Raji (cell line): ENCODE data around the gene AOX1.

Experiments used
- POLR2A ChIP-seq: IDR thresholded peaks from 2 replicates; pipeline ENCODE4 v1.6.1; 2011; ENCODE audit warnings: low read depth, low read length, control low read depth; ENCODE audit not compliant: insufficient read depth

The AOX1 gene

DNA sequence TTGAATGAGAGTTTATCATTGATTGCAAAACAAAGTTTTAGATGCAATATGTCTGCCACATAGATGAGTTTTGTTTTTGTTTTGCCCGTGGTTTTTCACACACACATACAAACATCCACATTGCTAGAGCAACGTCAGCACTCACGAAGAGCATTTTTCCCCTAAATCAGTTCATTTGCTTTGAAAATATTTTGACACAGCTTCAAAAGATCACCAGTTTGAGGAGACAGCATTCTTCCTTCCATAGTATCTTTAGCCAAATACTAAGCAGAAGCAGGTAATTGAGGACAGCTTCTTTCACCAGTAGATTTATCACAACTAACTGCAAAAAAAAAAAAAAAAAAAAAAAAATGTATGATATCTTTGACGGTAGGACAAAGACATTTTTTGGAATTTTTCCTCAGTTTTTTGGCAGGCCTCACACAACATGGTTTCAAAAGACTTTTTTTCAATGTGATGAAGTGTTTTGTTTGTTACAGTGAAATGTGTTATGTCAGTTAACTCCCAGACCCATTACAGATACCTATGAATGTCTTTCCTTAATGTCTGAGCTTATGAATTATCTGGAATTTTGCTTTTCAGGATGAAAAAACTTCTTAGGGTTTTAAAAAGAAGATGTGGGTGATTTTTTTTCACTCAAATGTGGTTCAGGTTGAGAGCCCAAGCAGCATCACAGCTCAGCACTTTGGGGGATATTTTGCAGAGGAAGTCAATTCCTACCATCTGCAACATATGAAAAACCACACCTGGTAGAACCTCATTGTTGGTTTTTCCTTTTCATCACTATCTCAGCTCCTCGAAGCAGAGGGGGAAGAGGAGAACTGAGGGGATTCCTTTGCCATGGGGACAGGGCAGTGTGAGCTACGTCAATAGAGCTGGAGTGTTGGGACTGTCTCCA, 31.6 kb downstream of the AOX1 start:
- no peak for TF ChIP-seq POLR2A

DNA sequence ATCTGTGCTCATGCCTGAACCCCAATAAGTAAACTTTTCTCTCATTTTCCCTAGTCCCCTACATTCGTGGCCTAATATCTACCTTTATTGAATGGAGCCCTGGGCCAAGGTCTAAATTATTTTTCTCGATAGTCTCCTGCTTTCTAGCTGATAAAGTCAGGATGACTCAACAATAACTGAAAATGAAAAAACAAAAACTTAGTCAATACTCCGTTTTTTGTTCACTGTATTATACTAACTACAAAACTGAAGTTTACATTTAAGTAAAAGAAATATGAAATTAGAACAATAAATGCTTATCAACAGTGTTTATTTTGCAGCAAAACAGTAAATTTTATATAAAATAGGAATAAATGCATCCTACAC, 32.2 kb downstream of the AOX1 start:
- TF ChIP-seq POLR2A = no peak

DNA sequence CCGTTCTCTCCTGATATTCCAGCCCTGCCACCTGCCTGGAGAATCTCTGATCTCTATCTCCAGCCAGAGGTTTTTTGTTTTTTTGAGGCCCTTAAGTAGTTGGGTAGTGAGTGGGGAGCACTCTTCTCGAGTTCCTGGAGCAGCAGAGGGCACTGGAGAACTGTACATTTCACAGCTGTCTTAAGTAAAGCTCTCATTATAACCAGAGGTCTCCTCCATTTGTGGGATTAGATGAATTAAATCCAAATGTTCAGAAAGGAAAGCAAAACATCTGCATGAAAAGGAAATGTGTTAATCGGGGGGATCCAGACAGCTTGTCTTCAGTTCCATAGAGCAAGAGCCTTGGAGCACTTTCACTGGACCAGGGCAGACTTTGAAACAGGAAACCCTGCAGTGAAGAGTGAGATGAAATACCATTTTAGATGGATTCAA, 32.8 kb downstream of the AOX1 start:
- no peak for TF ChIP-seq POLR2A

DNA sequence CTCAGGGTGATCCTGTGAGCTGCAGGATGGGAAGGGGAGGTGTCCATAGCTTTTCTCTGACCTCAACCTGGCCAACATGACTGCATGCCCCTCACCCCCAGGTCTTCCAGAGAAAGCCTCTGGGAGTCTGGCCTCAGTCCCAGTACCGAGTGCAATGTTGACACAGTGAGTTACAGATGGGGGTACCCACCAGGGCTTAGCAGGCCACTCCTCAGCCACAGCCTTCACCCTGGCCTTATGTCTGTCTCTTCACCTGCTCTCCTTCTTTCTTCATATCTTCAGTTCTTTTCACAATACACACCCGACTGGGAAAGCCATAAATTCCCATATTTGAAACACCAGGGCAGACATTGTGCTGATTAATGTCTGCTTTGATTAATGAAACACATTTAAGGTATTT, 33.5 kb downstream of the AOX1 start:
- no peak for TF ChIP-seq POLR2A

DNA sequence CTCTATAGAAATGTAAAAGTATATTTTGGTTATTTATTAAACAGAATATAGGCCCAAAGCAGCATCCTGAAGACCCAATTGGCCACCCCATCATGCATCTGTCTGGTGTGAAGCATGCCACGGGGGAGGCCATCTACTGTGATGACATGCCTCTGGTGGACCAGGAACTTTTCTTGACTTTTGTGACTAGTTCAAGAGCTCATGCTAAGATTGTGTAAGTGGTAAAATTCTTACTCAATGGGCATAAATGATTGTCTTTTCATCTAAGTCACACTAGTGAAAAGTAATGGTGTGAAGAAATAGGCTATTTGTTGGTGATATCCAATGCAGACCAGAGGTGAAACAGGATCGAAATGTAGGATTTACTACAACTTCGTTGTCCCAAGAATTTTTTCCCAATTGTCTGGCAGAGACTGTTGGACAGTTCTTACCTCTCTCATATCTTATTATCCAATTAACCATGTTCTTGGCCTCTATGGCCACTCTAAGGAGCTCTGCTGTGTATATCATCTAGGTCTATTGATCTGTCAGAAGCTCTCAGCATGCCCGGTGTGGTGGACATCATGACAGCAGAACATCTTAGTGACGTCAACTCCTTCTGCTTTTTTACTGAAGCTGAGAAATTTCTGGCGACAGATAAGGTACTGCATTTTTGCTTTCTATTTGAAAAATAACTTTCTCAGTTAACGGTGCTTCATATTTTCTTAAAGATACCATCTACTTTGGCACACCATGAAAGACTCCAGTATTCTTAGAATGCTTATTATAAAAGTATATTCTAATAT, 35.0 kb downstream of the AOX1 start:
- no peak for TF ChIP-seq POLR2A

DNA sequence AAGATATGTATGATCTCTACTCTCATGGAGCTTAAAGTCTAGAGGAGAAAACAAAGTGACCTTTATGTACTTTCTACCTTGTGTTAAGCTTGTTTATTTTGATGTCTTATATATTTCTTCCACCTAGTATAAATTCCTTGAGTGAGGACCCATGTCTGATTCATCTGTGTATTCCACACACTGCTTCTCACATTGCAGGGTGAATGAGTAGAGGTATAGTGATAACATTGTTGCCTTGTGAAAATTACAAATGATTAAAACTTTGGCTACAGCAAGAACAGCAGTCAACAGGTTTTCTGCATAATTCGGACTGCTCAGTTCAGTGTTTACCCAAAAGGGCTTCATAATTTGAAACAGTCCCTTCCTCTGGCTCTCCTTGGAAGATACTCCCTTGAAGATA, 36.3 kb downstream of the AOX1 start:
- TF ChIP-seq POLR2A = no peak

DNA sequence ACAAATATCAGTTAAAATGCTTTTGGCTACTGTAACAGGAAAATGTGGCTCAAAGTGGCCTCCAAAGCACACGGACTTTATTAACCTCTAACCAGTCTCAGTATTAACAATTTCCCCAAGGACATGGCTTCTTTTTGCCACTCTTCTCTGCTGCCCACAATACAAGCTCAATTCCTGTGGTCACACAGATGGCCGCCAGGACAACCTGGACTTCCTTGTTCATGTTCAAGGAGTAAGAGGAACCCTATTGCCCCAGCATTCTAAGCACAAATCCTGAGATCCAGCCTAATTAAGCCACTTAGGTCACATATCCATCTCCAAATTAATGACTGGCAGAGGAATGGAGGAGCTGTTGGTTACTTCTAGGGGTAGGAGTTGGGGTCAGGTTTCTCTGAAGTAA, 38.2 kb downstream of the AOX1 start:
- no peak for TF ChIP-seq POLR2A

DNA sequence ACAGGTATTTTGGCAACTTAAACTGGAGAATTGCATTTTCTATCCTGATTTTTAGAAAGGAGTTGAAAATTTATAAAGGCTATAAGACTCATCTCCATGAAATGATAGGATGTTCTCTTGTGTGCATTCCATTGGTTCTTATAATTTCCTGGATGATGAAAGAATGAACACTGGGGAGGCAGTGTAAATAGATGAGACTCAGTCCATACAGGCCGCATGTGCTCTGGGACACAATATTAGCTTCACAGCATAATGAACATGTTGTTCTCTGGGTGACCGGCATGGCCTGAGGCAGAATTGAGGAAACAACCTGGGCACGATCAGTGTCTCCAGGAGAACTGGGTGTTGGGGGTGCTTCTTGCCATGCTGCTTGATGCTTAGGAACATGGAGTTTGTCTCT, 38.8 kb downstream of the AOX1 start:
- no peak for TF ChIP-seq POLR2A

DNA sequence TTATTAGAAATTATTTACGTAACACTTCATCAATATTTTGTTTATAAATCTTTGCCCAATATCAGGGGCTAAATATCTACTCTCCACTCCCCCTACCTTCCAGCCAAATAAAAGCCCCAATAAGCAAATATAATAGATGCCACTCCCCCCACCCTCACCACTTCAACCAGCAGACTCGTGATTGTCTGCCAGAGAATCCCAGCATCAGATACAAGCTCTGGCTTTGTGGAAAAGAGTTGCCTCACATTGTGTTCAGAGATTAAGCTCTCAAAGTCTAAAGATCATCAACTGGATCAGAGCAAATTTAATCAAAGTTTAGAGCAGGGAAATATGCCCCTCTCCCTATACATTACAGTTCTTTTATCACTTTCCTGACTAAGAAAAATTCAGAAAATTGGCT, 39.5 kb downstream of the AOX1 start:
- no peak for TF ChIP-seq POLR2A

DNA sequence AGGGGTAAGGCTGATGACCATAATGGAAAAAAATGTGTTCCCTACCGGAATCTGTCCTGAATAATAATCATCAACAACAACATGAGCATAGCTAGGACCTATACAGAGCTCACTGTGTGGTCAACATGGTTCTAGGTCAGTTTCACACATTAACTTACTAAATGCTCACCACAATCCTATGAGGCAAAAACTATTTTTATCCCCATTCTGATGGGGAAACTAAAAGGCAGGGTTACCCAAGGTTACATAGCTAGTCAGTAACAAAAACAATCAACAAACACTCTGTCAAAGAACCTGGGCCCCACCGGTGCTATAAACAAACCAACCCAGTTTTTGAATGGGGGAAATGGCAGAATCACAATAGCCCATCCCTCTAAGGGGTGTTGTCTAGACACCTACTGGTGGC, 40.1 kb downstream of the AOX1 start:
- TF ChIP-seq POLR2A = no peak

DNA sequence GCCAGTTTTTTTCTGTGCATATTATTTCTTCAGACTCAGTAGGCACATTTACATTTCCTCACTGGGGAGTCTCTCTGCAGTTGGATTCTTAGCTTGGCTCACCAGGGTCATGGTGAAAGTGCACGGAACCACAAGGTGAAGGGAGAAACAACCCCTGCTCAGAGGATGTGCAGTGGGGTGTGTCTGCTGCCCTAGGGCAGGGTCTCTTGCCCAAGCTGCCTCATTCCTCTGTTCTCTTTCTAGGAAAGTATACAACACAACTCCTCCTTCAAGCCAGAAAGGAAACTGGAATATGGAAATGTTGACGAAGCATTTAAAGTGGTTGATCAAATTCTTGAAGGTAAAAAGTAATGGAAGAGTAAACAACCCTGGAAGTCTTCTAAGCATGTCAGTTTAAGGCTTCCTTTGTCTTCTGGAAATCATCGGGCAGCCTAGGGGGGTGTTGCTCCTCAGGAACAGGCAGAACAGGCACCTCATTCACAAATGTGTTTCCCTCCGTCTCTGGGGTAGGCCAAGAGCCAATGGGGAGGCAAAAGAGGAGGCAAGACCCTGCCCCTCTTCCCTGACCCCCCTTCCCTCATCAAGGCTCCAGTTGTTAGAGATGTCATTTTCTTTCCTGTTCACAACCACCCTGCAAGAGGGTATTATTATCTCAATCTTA, 41.4 kb downstream of the AOX1 start:
- TF ChIP-seq POLR2A = no peak

DNA sequence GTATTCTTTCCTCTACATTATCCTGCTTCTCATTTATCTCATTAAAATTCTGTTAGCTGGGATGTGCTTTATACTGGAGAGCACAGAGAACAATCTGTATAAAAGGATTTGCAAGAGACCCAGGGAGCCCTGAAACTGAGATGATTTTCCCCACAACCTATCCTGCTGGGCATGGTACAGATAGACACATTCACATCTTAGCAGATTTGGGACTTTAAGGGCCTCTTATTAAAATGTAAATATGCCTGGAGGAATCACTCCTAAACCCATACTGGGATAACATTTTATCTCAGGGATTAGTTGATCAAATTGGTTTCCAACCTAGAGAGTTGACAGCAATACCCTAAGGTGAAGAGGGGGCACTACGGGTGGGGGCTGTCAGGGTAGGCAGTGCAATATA, 45.5 kb downstream of the AOX1 start:
- no peak for TF ChIP-seq POLR2A

DNA sequence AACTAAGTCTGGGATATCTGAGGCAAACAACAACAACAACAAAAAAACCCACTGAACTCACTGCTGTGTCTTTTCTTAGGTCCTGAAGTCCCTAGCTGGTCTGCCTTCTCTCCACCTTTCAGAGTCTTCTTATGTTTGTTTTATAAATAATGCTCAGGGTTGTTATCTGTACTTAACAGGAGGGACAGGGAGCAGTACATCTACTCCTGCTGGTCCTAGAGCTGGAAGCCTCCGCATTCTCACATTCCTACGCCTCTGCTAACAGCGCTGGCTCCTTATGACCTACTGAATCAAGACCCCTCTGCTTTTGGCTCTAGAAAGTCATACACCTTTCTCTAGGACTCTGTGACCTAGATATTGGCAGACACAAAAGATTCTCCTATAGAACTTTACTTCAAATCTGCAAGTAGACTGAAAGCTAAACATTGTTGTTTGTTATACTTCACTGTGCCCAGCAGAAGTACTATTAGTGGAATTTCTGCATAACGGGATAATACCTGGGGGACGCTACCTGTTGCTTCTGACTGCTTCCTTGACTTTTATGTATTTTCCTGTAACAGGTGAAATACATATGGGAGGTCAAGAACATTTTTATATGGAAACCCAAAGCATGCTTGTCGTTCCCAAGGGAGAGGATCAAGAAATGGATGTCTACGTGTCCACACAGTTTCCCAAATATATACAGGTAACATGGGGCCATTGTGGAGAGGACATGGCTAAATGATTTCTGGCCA, 48.6 kb downstream of the AOX1 start:
- TF ChIP-seq POLR2A = no peak

DNA sequence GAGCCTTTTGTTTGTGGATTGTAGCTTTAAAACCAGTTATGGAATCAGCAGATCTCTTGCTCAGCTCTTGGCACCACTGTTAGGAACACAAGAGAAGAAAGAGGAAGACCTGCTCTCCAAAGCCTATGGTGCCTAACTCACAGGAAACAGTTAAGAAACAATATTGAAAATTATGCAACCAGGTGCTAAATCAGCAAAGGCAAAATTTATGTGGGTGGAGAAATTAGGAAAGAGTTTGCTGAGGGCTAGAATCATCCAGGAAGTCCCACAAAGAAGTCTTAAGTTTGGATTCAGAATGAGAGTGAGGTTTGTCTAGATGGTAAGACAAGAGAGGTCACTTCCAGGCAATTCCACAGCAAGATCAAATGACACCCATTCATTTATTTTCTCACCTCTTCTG, 49.4 kb downstream of the AOX1 start:
- TF ChIP-seq POLR2A = no peak

DNA sequence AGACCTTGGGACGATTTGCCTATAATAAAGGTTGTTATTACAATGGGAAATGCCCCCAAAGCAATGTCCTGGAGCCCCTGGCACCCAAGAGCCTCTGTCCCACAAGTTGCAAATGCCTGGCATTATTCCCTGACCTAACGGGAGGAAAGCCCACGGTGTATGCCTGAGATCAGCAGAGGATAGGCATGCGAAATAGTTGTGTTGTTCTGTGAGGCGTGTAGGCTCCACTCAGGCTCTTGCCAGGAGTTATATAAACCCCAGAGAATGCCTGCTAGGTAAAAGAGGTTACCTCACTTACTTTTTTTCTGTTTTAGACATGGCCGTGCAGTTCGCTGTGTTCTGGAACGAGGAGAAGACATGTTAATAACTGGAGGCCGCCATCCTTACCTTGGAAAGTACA, 52.1 kb downstream of the AOX1 start:
- no peak for TF ChIP-seq POLR2A
